Stimulated activated CD4-positive, alpha-beta T cell treated with anti-CD3 and anti-CD28 coated beads, Interleukin-1b, Interleukin-23, amount 100 ng/mL, for 1 hour (primary cell): Measurements from ENCODE around the gene EBF3.

Experiments
- DNase-seq, 2 donors: peaks; one replicate each; pipeline ENCODE4 v3.0.0-alpha.2; 2020; ENCODE audit warnings: low read depth in 2 of 2

EBF3 gene

DNA sequence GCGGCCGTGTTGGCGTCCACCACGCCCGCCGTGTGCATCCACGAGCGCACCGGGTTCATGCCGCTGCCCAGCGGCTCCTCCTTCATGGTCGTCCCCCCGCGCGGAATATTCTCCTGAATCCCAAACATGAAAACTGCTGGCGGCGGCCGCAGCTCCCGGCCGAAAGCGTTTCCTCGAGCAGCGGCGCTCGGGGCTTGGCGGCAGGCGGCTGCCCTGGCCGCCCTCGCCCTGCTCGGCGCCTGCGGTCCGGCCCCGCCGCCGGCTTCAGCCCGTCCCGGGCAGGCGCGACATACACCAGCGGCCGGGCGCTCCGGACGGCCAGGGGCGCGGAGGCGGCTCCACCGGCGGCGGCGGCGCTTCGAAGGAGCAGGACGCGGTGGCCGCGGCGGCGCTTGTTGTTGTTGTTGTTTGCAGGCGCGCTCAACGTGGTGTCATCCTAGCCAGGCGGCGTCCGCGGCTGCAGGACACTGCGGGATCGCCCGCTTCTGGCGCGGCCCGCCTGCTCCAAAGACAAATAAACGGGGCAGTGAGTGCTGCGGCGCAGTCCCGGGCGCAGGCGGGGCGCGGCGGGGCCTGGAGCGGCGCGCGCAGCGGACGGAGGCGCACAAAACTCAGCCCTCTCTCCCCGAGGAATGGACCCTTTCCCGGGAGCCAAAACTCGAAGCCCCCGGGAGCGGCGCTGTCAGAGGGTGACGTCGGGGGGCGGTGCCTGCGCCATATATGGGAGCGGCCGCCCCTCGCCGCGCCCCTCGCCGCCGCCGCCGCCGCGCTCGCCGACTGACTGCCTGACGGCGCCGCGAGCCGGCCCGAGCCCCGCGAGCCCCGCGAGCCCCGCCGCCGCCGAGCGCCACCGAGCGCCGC, at the start of gene EBF3:
Gene EBF3, minus strand, starts transcription at position 634 of the 861 bp plus-strand sequence. Its CDS starts 506 bp downstream, at position 128.
- DNase-seq, result no peak

GRCh38 chr10:130013335-130014262, 49.5 kb upstream of the EBF3 start:
- no peak for DNase-seq

DNA sequence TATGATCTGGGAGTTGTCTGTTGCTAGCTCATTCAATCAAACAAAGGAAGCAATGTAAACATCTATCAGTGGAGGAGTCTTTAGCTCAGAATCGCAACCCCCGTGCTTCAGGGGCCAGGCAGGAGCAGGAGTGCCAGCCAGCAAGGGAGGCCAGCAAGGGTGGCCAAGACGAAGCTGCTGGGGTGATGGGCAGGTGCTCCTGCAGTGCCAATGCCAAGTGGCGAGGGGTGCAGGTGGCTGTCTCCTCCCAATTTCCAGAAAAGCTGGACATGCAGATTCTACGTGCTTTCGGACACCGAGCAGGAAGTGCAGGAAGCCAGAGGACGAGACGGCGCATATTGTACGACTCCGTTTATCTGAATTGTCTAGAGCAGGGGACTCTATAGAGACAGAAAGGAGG, 48.1 kb upstream of the EBF3 start:
- DNase-seq, result no peak

DNA sequence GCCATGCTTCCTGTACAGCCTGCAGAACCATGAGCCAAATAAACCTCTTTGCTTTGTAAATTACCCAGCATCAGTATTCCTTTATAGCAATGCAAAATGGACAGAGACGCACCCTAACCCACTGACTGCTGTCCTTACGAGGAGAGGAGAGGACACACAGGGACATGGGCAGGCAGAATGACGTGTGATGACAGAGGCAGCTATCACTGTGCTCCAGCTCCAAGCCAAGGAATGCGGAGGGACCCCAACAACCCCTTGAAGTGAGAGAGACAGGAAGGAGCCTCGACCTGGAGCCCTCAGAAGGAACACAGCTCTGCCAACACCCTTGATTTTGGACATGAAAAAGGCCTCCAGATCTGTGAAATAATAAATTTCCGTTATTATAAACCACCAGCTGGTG, 46.6 kb upstream of the EBF3 start:
- no peak for DNase-seq

DNA sequence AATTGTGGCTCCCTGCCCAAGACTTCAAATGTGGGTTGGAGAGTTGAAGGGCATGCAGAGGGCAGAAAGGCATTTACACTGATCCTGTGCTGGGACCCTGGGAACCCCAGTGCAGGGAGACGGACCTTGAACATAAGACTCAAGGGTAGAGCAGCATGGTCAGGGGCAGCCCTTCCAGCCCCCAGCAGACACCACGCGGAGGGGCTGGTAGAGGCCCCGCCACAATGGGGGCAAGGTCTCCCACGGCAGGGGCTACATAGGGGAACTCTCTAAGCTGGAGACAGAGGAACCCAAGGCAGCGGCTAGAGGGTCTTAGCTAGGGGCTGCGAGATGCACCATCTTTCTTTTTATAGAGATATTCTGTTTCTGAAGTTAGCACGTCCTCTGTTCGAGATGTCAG, 45.2 kb upstream of the EBF3 start:
- DNase-seq, result no peak

- no peak for DNase-seq
These were observed 39.9 kb upstream of the EBF3 start for GRCh38 chr10:130003787-130004613.

GRCh38 chr10:130003166-130003565, 39.1 kb upstream of the EBF3 start:
- no peak for DNase-seq

DNA sequence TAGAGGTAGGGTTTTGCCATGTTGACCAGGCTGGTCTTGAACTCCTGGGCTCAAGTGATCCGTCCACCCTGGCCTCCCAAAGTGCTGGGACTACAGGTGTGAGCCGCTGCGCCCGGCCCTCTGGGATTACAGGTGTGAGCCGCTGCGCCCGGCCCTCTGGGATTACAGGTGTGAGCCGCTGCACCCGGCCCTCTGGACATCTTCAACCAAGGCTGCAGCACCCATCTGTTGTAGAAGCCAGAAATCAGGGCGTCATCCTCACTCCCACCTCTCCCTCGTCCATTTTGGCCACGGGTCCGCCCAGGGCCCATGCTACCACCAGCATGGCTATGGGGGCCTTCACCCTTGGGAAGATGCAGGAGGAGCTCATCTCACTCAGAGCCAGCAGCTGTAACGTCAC, 38.5 kb upstream of the EBF3 start:
- DNase-seq, result no peak

DNA sequence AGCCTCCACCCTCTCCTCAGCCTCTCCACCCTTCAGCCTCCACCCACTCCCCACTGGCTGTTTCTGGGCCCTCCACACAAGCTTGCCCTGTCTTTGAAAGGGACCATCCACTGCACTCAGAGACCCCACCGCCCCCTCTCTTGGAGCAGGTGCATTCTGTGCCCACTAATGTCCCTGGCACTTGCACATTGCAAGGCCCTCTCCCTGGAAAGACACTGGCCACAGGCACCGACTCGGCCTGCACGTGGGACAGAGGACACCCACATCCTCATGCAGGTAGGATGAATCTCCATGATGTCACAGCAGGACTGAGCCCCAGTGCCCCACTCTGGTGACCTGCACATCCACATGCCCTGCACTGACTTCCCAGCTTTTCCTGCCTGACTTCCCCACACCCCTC, 36.8 kb upstream of the EBF3 start:
- DNase-seq, result no peak

DNA sequence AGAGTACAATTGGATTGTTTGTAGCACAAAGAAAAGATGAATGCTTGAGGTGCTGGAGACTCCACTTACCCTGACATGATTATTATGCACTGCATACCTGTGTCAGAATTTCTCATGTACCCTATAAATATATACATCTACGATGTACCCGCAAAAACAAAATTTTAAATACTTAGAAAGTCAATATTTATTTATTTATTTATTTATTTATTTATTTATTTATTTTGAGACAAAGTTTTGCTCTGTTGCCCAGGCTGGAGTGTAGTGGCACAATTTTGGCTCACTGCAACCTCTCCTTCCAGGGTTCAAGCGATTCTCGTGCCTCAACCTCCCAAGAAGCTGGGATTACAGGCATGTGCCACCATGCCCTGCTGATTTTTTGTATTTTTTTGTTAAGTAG, 35.1 kb upstream of the EBF3 start:
- no peak for DNase-seq

DNA sequence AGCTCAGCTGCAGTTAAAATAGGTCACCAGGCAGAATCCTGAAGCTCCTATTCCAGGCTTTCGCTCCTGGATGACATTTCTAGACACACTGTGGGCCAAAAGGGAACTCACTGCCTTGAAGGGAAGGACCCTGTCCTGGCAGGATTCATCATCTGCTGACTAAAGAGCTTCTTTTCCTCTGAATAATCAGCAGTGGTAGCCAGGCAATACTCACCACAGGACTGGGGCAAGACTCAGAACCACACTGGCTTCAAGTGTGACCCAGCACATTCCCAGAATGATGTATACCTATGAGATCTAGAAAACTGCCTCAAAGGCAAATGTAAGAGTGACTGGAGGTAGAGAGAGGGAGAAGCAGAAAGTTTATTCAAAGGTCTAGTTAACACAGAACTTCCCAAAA, 29.5 kb upstream of the EBF3 start:
- DNase-seq, result no peak

DNA sequence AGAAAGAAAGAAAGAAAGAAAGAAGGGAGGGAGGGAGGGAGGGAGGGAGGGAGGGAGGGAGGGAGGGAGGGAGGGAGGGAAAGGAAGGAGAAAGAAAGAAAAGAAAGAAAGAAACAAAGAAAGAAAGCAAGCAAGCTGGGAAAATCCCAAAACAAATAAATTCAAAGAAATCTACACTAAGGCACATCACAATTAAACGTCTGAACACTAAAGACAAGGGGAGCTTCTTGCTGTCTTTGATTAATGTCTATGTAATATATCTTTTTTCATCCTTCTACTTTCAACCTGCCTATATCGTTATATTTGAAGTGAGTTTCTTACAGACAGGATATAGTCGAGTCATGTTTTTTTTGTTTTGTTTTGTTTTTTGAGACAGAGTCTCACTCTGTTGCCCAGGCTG, 28.3 kb upstream of the EBF3 start:
- DNase-seq, result no peak

- DNase-seq, result no peak
These were observed 18.8 kb upstream of the EBF3 start for GRCh38 chr10:129982825-129983224.

GRCh38 chr10:129978980-129979379, 14.9 kb upstream of the EBF3 start:
- no peak for DNase-seq

DNA sequence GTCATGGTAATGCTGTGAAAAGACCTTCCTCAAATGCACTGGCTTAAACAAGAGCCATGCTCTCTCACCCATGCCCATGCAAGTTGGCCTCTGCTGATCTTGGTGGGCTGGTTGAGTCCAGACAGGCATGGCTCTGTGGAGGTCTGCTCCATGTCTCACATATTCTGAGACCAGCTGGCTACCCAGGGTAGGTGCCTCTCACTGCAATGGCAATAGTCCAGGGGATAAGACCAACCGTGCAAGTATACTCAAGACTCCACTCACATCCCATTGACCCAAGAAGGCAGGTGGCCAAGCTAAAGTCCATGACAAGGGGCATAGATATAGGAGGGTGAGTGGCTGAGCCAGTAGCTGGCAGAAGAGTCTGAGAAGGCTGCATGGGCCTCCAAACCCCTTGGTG, 14.2 kb upstream of the EBF3 start:
- DNase-seq, result no peak

- DNase-seq, result no peak
These were observed 13.7 kb upstream of the EBF3 start for GRCh38 chr10:129977794-129978193.

GRCh38 chr10:129973674-129974059, 9.6 kb upstream of the EBF3 start:
- DNase-seq, result no peak

DNA sequence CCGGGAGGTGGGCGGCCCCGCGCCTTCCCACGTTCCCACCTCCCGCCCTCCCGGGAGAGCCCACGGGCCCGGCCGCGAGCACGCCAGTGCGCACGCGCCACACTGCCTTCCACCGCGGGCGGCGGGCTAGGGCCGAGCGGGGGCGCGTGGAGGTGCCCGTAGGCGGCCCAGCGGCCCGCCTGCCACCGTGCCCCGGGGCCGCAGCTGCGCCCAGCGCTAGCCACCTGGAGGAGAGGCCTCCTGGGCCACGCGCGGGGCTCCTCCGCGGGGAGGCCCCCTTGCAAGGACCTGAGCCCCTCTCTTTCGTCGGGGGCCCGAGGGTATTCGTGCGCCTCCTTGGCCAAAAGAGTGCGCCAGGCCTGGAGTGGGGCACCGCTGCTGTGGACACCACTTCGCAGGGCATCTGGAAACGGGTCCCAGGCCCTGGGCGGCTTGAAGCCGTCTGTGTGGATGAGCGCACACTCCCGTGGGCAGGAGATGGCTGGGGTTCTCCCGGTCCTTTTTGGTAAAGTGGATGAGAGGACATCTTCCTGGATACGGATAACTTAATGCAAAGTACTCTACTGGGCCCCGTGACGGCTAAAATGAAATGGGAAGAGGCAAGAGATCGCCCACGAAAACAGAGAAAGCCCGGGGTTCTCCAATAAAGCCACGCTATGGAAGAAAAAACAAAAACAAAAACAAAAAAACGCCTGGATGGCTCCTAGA, 9.0 kb upstream of the EBF3 start:
- no peak for DNase-seq

GRCh38 chr10:129972145-129972965, 8.3 kb upstream of the EBF3 start:
- DNase-seq, result no peak

GRCh38 chr10:129971381-129972144, 7.5 kb upstream of the EBF3 start:
- DNase-seq, result no peak
